LNCaP clone FGC (cell line): ENCODE measurements around the gene HMOX2.

Source experiments
- DNase-seq: peaks from one replicate; pipeline ENCODE4 v3.0.0-alpha.2; 2011; ENCODE audit warnings: low read depth
- H3K4me3 ChIP-seq: 2 replicates; pipeline ENCODE4 v1.5.1; 2011; ENCODE audit warnings: mild to moderate bottlenecking, low read depth, low read length, control low read depth
- CTCF ChIP-seq: IDR thresholded peaks from 2 replicates; pipeline ENCODE4 v1.5.1; 2012; ENCODE audit warnings: mild to moderate bottlenecking; ENCODE audit not compliant: control insufficient read depth, insufficient read depth; ENCODE audit errors: extremely low read depth

The HMOX2 gene

DNA sequence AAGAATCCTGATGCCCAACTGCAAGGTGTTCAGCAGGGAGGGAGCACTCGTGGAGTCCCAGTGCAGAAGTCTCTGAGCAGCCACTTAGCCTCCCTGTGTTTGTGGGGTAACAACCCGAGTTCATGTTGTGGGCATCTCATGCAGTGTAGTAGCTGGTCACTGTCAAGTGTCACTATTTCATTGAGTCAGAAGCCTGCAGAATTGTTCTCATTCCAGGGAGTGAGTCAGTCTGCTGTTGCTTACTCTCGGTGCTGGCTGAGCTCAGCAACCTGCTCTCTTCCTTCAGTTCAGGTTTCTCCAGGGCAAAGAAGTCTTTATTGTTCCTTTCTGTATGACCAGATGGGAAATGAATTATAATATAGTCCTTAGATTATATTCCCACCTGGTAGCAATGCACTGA, 24.1 kb downstream of the HMOX2 start:
- DNase-seq = no peak
- no peak for TF ChIP-seq CTCF
- no peak overlapping the region for H3K4me3 ChIP-seq

DNA sequence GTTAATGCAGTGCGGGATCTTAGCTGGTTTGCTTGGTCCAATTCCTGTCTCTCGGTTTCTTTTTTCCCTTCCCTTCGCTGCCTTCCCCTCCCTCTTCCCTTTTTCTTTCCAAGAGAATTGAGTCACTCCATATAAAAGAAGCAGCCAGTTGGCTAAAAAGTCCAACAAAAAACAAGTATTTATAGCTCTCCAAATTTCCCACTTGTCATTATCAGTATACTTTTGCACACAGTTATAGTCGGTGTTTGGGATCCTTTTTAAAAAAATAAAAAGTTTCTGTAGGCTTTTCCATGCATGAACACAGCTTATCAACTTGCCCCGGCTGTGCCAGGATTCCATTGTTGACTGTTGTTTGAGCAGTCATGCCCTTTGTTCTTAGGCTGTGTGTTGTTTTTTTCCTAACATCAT, 24.9 kb downstream of the HMOX2 start:
- H3K4me3 ChIP-seq = no peak overlapping the region
- no peak for TF ChIP-seq CTCF

GRCh38 chr16:4505356-4506147, 29.4 kb downstream of the HMOX2 start:
- TF ChIP-seq CTCF = no peak
- no peak for DNase-seq
- H3K4me3 ChIP-seq = no peak overlapping the region

More for the DNA sequence above, 24.9 kb downstream of the HMOX2 start:
- DNase-seq = no peak

DNA sequence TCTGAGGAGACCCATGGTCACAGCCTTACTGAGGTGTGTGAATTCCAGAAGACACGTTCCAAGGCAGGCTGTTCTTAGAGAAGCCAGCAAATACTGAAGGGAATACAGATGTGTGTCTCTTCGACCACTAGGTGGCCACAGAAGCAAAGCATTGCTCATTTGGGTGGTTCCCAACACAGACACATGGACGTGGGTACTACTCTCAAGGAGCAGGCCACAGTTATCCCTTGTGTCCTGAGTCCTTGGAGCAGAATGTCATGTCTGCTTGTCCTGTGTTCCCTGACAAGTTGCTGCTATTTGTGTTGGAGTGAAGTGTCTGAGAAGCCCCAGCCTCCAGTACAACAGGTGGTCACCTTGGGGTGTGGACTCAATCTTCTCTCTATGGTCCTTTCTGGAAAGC, 30.3 kb downstream of the HMOX2 start:
- DNase-seq = peak; percentile 69
- no peak overlapping the region for H3K4me3 ChIP-seq
- peak; percentile 97 for TF ChIP-seq CTCF

DNA sequence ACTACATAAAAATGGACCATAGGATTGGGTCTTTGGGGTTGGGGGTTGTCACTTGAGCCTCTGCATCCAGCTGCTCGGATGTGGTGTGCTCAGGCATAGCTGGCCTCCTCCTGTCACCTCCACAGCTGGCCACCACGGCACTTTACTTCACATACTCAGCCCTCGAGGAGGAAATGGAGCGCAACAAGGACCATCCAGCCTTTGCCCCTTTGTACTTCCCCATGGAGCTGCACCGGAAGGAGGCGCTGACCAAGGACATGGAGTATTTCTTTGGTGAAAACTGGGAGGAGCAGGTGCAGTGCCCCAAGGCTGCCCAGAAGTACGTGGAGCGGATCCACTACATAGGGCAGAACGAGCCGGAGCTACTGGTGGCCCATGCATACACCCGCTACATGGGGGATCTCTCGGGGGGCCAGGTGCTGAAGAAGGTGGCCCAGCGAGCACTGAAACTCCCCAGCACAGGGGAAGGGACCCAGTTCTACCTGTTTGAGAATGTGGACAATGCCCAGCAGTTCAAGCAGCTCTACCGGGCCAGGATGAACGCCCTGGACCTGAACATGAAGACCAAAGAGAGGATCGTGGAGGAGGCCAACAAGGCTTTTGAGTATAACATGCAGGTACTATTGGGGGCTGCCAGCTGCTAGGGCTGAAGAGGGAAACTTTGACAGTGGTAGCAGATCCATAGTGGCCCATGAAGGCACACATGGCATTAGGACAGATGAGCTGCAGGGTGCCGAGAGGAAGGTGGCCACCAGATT, 31.6 kb downstream of the HMOX2 start:
- no peak overlapping the region for H3K4me3 ChIP-seq
- no peak for TF ChIP-seq CTCF
- no peak for DNase-seq

DNA sequence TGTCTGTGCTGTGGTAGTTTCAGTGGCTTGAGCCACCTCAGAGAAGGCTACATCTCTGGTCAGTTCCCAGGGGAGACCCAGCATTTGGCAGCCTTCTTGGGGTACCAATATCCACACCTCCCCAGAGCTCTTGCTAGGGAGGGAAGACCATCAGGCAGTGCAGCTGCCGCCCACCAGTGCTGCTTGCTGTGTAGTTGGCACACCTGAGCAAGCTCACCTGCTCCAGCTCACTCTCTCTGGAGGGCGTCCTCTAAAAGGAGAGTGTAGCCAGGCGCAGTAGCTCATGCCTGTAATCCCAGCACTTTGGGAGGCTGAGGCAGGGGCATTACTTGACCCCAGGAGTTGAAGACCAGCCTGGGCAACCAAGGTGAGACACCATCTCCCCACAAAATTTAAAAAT, 32.6 kb downstream of the HMOX2 start:
- DNase-seq = no peak
- no peak overlapping the region for H3K4me3 ChIP-seq
- TF ChIP-seq CTCF = no peak
